Subcutaneous abdominal adipose tissue (tissue), 5 donors: ENCODE results near the gene DCTN2.
"Not testable (repeated sequence)": the region's sequence is repeated elsewhere in the genome, so short reads cannot be mapped to it uniquely, and the experiment has no call there.

ENCODE experiments used
- H3K27ac ChIP-seq: one replicate; pipeline ENCODE4 v1.7.0; 2013; ENCODE audit warnings: low read depth, mild to moderate bottlenecking, inconsistent platforms, low read length, moderate library complexity
- H3K27me3 ChIP-seq, 5 donors: one replicate each; pipeline ENCODE4 v1.7.0; 2013; ENCODE audit warnings: low read length in 5 of 5, inconsistent platforms in 1 of 5; ENCODE audit not compliant: control insufficient read depth in 5 of 5, insufficient read depth in 4 of 5
- H3K36me3 ChIP-seq, 5 donors: one replicate each; pipeline ENCODE4 v1.7.0; 2013; ENCODE audit warnings: low read length in 5 of 5; ENCODE audit not compliant: control insufficient read depth in 5 of 5, insufficient read depth in 5 of 5
- H3K4me1 ChIP-seq, 5 donors: one replicate each; pipeline ENCODE4 v1.7.0; 2013; ENCODE audit warnings: low read length in 5 of 5, mild to moderate bottlenecking in 3 of 5, moderate library complexity in 1 of 5; ENCODE audit not compliant: control insufficient read depth in 5 of 5, insufficient read depth in 5 of 5
- H3K4me3 ChIP-seq, 5 donors: one replicate each; pipeline ENCODE4 v1.7.0; 2013; ENCODE audit warnings: low read length in 5 of 5, low read depth in 1 of 5
- H3K9ac ChIP-seq, 5 donors: one replicate each; pipeline ENCODE4 v1.7.0; 2013; ENCODE audit warnings: low read length in 5 of 5, mild to moderate bottlenecking in 4 of 5, moderate library complexity in 3 of 5
- H3K9me3 ChIP-seq, 5 donors: one replicate each; pipeline ENCODE4 v1.7.0; 2013; ENCODE audit warnings: low read length in 5 of 5; ENCODE audit not compliant: control insufficient read depth in 5 of 5
- donor health status: healthy.
- donor health status: healthy.
- donor health status: healthy.
- donor health status: healthy.
- donor health status: healthy.

Gene DCTN2

GRCh38 chr12:57513266-57513665 is 33.7 kb downstream of the DCTN2 start:
- H3K9ac ChIP-seq: no peak overlapping the region
- H3K4me1 ChIP-seq: peaks cover 4 to 15% (median 14%) of the 10 kb centered on the region in 5 donors
- H3K36me3 ChIP-seq: peaks cover 22 to 87% (median 70%) of the 10 kb centered on the region in 5 donors
- no peak overlapping the region for H3K4me3 ChIP-seq
- no peak overlapping the region for H3K27ac ChIP-seq
- H3K27me3 ChIP-seq: no peaks in the 10 kb centered on the region
- no peaks in the 10 kb centered on the region for H3K9me3 ChIP-seq

- Histone ChIP-seq H3K4me1 (peaks cover 0 to 9% (median 8%) of the 10 kb centered on the region in 5 donors), H3K27me3 (no peaks in the 10 kb centered on the region), H3K27ac (no peak overlapping the region), H3K36me3 (peaks cover 22 to 84% (median 70%) of the 10 kb centered on the region in 5 donors), H3K4me3 (no peak overlapping the region), H3K9me3 (no peaks in the 10 kb centered on the region), H3K9ac (no peak overlapping the region)
Observed at GRCh38 chr12:57512665-57513064, 34.3 kb downstream of the DCTN2 start.

- H3K36me3 ChIP-seq: peaks cover 22 to 75% (median 62%) of the 10 kb centered on the region in 5 donors
Observed at GRCh38 chr12:57511588-57512325, 35.2 kb downstream of the DCTN2 start.

GRCh38 chr12:57511161-57511560 is 35.8 kb downstream of the DCTN2 start:
- Histone ChIP-seq H3K27ac (no peak overlapping the region), H3K36me3 (peaks cover 21 to 74% (median 60%) of the 10 kb centered on the region in 5 donors)

More at GRCh38 chr12:57511588-57512325, 35.2 kb downstream of the DCTN2 start:
- no peak overlapping the region for H3K4me3 ChIP-seq
- no peaks in the 10 kb centered on the region for H3K27me3 ChIP-seq
- no peak overlapping the region for H3K27ac ChIP-seq
- H3K9me3 ChIP-seq: no peaks in the 10 kb centered on the region
- H3K4me1 ChIP-seq: peaks cover 0 to under 1% (median 0%) of the 10 kb centered on the region in 5 donors
- no peak overlapping the region for H3K9ac ChIP-seq

GRCh38 chr12:57507796-57508195 is 39.2 kb downstream of the DCTN2 start:
- not testable (repeated sequence) for H3K27ac ChIP-seq, H3K27me3 ChIP-seq, H3K9ac ChIP-seq, H3K4me1 ChIP-seq, H3K4me3 ChIP-seq, H3K9me3 ChIP-seq
- peaks cover 11 to 76% (median 55%) of the 10 kb centered on the region in 5 donors for H3K36me3 ChIP-seq

More at GRCh38 chr12:57511161-57511560, 35.8 kb downstream of the DCTN2 start:
- no peaks in the 10 kb centered on the region for H3K27me3 ChIP-seq
- H3K4me3 ChIP-seq: no peak overlapping the region
- H3K9me3 ChIP-seq: no peaks in the 10 kb centered on the region
- no peaks in the 10 kb centered on the region for H3K4me1 ChIP-seq
- H3K9ac ChIP-seq: no peak overlapping the region

GRCh38 chr12:57506541-57506940 is 40.5 kb downstream of the DCTN2 start:
- H3K36me3 ChIP-seq: peaks cover 5 to 73% (median 49%) of the 10 kb centered on the region in 5 donors
- H3K4me3 ChIP-seq, H3K9ac ChIP-seq, H3K27me3 ChIP-seq, H3K9me3 ChIP-seq, H3K27ac ChIP-seq, H3K4me1 ChIP-seq: not testable (repeated sequence)

GRCh38 chr12:57502311-57502969 is 44.6 kb downstream of the DCTN2 start:
- not testable (repeated sequence) for H3K4me1 ChIP-seq, H3K4me3 ChIP-seq, H3K27ac ChIP-seq, H3K27me3 ChIP-seq, H3K9ac ChIP-seq, H3K9me3 ChIP-seq
- H3K36me3 ChIP-seq: peaks cover 9 to 81% (median 65%) of the 10 kb centered on the region in 5 donors

GRCh38 chr12:57500213-57500612 is 46.8 kb downstream of the DCTN2 start:
- Histone ChIP-seq H3K27ac (no peak overlapping the region), H3K9ac (no peak overlapping the region), H3K4me1 (no peaks in the 10 kb centered on the region), H3K36me3 (peaks cover 16 to 81% (median 63%) of the 10 kb centered on the region in 5 donors), H3K27me3 (no peaks in the 10 kb centered on the region), H3K9me3 (no peaks in the 10 kb centered on the region), H3K4me3 (no peak overlapping the region)

GRCh38 chr12:57498571-57498970 is 48.4 kb downstream of the DCTN2 start:
- Histone ChIP-seq H3K9ac (no peak overlapping the region), H3K4me3 (no peak overlapping the region), H3K27ac (no peak overlapping the region), H3K27me3 (no peaks in the 10 kb centered on the region), H3K4me1 (no peaks in the 10 kb centered on the region), H3K9me3 (no peaks in the 10 kb centered on the region), H3K36me3 (peaks cover 14 to 66% (median 49%) of the 10 kb centered on the region in 5 donors)

- H3K4me3 ChIP-seq: no peak overlapping the region
- peaks cover 14 to 61% (median 48%) of the 10 kb centered on the region in 5 donors for H3K36me3 ChIP-seq
- no peaks in the 10 kb centered on the region for H3K9me3 ChIP-seq
Observed at GRCh38 chr12:57498132-57498502, 48.9 kb downstream of the DCTN2 start.

More at GRCh38 chr12:57498132-57498502, 48.9 kb downstream of the DCTN2 start:
- no peak overlapping the region for H3K27ac ChIP-seq
- H3K4me1 ChIP-seq: no peaks in the 10 kb centered on the region
- H3K9ac ChIP-seq: no peak overlapping the region
- no peaks in the 10 kb centered on the region for H3K27me3 ChIP-seq
